Dendritic cell treated with granulocyte-macrophage colony-stimulating factor and Interleukin-4, amounts not matched to agents 40 ng/mL and 50 ng/mL, for 4 days (primary cell): Measurements from ENCODE around the gene ATG4B.
"Not testable (repeated sequence)": the region's sequence is repeated elsewhere in the genome, so short reads cannot be mapped to it uniquely, and the experiment has no call there.

Experiments used
- H3K27ac Mint-ChIP-seq: one replicate; pipeline ENCODE4 v1.8.0; 2022; ENCODE audit warnings: mild to moderate bottlenecking, mixed read lengths
- H3K27me3 Mint-ChIP-seq: one replicate; pipeline ENCODE4 v1.8.0; 2022; ENCODE audit warnings: mild to moderate bottlenecking, mixed read lengths
- H3K36me3 Mint-ChIP-seq: one replicate; pipeline ENCODE4 v1.8.0; 2022; ENCODE audit warnings: low read depth, mixed read lengths
- H3K4me1 Mint-ChIP-seq: one replicate; pipeline ENCODE4 v1.8.0; 2022; ENCODE audit warnings: low read depth, mixed read lengths
- H3K4me3 Mint-ChIP-seq: one replicate; pipeline ENCODE4 v1.8.0; 2022; ENCODE audit warnings: mild to moderate bottlenecking, moderate library complexity, mixed read lengths
- H3K9me3 Mint-ChIP-seq: one replicate; pipeline ENCODE4 v1.8.0; 2022; ENCODE audit warnings: mixed read lengths
- intact Hi-C: fragments of 100-400 bp; cut with micrococcal nuclease; formaldehyde crosslinking; loops from one replicate; pipeline ENCODE4 v1.15.0; 2022

ATG4B gene

DNA sequence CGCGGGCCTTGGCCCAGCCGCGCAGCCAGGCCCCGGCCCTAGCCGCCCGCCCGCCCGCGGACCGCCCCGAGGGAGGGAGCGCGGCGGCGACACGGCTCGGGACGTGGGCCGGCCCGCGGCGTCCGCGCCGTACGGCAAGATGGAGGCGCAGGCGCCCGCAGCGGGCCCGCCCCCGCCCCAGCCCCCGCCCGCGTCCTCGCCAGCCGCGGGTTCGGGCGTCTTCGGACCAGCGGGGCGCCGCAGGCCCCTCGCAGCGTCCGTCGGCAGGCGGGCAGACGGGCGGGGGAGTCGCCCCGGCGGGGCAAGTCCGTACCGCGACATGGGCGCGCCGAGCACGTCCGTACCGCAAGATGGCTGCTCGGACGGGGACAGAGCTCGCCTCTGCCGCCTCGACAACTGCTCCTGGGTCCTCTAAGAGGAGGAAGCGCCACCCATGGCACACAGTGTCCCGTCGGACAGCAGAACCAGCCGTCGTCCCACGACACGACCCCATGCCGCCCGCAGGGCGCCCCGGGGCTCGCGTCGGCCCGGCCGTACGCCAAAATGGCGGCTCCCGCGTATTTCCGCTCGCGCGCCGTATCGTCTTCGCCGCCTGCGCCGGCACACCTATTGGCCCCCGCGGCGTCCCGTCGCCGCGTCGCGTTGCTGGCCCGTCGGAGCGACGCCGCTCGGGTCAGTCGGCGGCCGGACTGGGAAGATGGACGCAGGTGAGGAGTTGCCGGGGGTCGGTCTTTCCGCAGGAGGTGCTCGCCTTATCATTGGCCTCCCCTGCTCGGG is at the start of gene ATG4B, which contains the start of gene THAP4:
TSS of gene ATG4B (plus strand) at position 676 of the 777 bp plus-strand sequence. CDS start at position 698, 22 bp downstream.
TSS of gene THAP4 (minus strand) at position 141 of the 777 bp plus-strand sequence. CDS start 141 bp downstream, outside the sequence.
- Mint-ChIP-seq H3K9me3 (no peaks in the 10 kb centered on the region), H3K4me3 (peak within 1 kb of the TSS; percentile 84), H3K27me3 (no peaks in the 10 kb centered on the region), H3K36me3 (peaks cover 51% of the 10 kb centered on the region), H3K4me1 (peaks cover 63% of the 10 kb centered on the region), H3K27ac (peak within 1 kb of the TSS; percentile 85)
- intact Hi-C loops = loop anchor here (2.0 to 10.0 kb wide), 3 partner anchors 20 to 282 kb away; partner anchors contain the start of genes DTYMK and FARP2

DNA sequence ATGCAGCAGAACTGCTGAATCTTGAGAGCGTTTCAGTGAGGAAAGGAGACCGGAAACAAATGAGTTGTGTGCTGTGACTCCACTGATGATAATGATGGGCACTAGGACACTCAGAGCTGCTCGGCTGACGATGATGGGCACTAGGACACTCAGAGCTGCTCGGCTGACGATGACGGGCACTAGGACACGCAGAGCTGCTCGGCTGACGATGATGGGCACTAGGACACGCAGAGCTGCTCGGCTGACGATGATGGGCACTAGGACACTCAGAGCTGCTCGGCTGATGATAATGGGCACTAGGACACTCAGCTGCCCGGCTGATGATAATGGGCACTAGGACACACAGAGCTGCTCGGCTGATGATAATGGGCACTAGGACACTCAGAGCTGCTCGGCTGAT is 47.6 kb upstream of the ATG4B start:
- not testable (repeated sequence) for H3K4me3 Mint-ChIP-seq, H3K27ac Mint-ChIP-seq, H3K4me1 Mint-ChIP-seq

GRCh38 chr2:241590496-241591455 is 46.7 kb upstream of the ATG4B start:
- H3K27me3 Mint-ChIP-seq, H3K36me3 Mint-ChIP-seq, H3K9me3 Mint-ChIP-seq, H3K27ac Mint-ChIP-seq, intact Hi-C loops, H3K4me3 Mint-ChIP-seq, H3K4me1 Mint-ChIP-seq: not testable (repeated sequence)

More for the DNA sequence above, 47.6 kb upstream of the ATG4B start:
- intact Hi-C loops, H3K27me3 Mint-ChIP-seq, H3K9me3 Mint-ChIP-seq, H3K36me3 Mint-ChIP-seq: not testable (repeated sequence)

DNA sequence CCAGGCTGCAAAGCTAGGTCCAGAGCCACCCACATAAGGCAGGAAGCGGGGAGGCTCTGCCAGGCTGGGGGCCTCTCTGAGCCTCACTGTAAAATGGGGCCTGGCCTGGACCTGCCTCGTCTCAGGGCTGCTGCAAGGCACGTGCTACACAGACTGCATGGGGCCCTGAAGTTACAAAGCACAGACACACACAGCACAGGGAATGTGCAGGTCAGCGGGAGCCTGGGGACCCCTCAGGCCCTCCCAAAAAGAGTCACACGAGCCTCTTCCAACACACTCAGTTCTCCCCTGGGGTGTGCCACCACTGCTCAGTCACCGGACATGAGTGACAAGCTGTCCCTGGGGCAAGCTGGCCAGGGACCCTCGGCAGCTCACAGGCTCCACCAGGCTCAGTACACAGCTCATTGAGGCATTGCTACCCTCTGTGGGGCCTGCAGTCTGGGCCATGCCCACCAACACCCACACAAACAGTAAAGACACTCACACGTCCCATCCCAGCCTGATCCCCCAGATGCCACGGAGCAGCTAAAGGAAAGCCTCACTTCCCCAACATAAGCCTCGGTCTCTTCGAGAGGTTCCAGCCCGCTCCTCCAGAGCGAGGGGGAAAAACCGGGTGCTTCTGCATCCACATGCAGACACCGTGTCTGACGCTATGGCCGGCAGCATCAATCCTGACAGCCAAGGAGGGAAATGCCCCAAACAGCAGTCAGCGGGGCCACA is 45.2 kb upstream of the ATG4B start:
- Mint-ChIP-seq H3K27ac (no peak overlapping the region), H3K36me3 (no peaks in the 10 kb centered on the region), H3K4me3 (no peak overlapping the region), H3K4me1 (no peaks in the 10 kb centered on the region), H3K27me3 (no peaks in the 10 kb centered on the region), H3K9me3 (no peaks in the 10 kb centered on the region)
- intact Hi-C loops = no loop called here

DNA sequence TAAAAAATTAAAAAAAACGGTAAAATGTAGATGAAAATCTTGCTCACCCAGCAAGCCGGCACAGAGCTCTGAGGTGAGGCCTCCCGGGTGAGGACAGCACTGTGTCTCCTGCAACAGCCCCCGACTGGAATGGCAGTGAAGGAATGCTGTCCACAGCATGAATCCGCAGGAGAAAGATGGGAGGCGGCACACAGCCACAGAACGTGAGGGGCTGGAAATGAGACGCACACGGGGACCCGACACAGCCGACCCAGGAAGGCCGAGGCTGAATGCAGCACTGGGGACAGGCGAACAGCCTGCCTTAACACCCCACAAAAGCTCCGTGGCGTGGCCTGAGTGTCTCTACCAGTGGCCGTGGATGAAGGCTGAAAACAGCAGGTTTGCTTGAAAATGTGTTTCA is 44.2 kb upstream of the ATG4B start:
- no peak overlapping the region for H3K4me3 Mint-ChIP-seq

GRCh38 chr2:241595600-241596140 is 41.8 kb upstream of the ATG4B start:
- Mint-ChIP-seq H3K9me3 (no peaks in the 10 kb centered on the region), H3K27me3 (no peaks in the 10 kb centered on the region), H3K27ac (no peak overlapping the region), H3K36me3 (no peaks in the 10 kb centered on the region), H3K4me1 (no peaks in the 10 kb centered on the region), H3K4me3 (no peak overlapping the region)
- intact Hi-C loops = no loop called here

More for the DNA sequence above, 44.2 kb upstream of the ATG4B start:
- Mint-ChIP-seq H3K27me3 (no peaks in the 10 kb centered on the region), H3K27ac (no peak overlapping the region), H3K4me1 (no peaks in the 10 kb centered on the region), H3K9me3 (no peaks in the 10 kb centered on the region), H3K36me3 (no peaks in the 10 kb centered on the region)
- intact Hi-C loops = no loop called here

DNA sequence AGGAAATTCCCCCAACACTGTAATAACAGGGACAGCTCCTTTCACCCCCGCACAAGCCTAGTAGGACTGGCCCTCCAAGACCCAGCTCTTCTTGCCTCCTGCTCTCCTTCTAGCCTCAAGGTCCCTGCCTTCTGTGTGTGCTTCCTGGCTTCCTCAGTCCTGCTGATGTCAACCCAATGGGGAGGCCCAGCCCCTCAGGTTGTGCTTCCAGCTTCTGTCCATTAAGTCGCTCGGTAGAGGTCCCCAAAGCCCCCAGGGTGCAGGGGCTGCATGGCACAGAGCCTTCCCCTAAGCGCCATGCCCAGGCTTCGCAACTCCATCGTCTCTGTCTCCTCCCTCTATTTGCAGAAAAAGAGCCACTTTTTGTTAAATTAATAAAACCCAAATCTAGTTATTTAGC is 39.9 kb upstream of the ATG4B start:
- H3K27me3 Mint-ChIP-seq = no peaks in the 10 kb centered on the region
- H3K36me3 Mint-ChIP-seq = no peaks in the 10 kb centered on the region
- intact Hi-C loops = no loop called here
- H3K9me3 Mint-ChIP-seq = no peaks in the 10 kb centered on the region
- no peak overlapping the region for H3K27ac Mint-ChIP-seq
- H3K4me3 Mint-ChIP-seq = no peak overlapping the region
- no peaks in the 10 kb centered on the region for H3K4me1 Mint-ChIP-seq

GRCh38 chr2:241598061-241598460 is 39.4 kb upstream of the ATG4B start:
- no peaks in the 10 kb centered on the region for H3K4me1 Mint-ChIP-seq
- H3K36me3 Mint-ChIP-seq = no peaks in the 10 kb centered on the region
- H3K9me3 Mint-ChIP-seq = no peaks in the 10 kb centered on the region
- intact Hi-C loops = no loop called here
- H3K4me3 Mint-ChIP-seq = no peak overlapping the region
- H3K27me3 Mint-ChIP-seq = no peaks in the 10 kb centered on the region
- no peak overlapping the region for H3K27ac Mint-ChIP-seq

DNA sequence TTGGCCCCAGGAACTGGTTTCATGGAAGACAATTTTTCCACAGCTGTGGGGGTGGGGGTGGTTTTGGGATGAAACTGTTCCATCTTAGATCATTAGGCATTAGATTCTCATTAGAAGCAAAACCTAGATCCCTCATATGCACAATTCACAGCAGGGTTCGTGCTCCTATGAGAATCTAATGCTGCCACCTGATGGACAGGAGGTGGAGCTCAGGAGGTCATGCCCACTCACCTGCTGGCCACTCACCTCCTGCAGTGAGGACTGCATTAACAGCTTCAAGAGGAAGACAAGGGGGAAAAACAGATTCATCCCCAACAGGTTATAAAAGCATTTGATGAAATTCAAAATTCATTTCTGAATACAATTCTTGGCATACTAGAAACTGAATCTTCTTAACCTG is 39.0 kb upstream of the ATG4B start:
- Mint-ChIP-seq H3K36me3 (no peaks in the 10 kb centered on the region), H3K4me3 (no peak overlapping the region), H3K9me3 (no peaks in the 10 kb centered on the region), H3K4me1 (no peaks in the 10 kb centered on the region), H3K27me3 (no peaks in the 10 kb centered on the region), H3K27ac (no peak overlapping the region)
- intact Hi-C loops = no loop called here

DNA sequence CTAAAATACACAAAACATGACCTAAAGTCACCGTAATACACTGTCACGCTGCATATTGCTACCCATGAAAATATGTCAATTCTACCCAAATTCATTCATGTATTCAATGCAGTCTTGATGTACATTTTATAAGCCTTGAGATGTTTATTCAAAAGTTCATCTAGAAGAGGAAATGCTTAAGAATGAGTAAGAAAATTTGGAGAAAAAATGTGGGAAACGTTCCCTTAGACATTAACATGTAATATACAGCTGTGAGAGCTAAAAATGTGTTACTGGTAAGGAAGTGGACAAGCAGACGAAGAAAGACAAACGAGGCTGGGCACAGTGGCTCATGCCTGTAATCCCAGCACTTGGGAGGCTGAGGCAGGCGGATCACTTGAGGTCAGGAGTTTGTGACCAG is 37.9 kb upstream of the ATG4B start:
- Mint-ChIP-seq H3K4me1 (no peaks in the 10 kb centered on the region), H3K27me3 (no peaks in the 10 kb centered on the region), H3K27ac (no peak overlapping the region), H3K4me3 (no peak overlapping the region), H3K36me3 (peaks cover 1% of the 10 kb centered on the region), H3K9me3 (no peaks in the 10 kb centered on the region)
- intact Hi-C loops = no loop called here

GRCh38 chr2:241601841-241602240 is 35.7 kb upstream of the ATG4B start:
- Mint-ChIP-seq H3K4me3 (no peak overlapping the region), H3K36me3 (peaks cover 24% of the 10 kb centered on the region), H3K27ac (no peak overlapping the region), H3K27me3 (no peaks in the 10 kb centered on the region), H3K4me1 (no peaks in the 10 kb centered on the region), H3K9me3 (no peaks in the 10 kb centered on the region)
- intact Hi-C loops = no loop called here

DNA sequence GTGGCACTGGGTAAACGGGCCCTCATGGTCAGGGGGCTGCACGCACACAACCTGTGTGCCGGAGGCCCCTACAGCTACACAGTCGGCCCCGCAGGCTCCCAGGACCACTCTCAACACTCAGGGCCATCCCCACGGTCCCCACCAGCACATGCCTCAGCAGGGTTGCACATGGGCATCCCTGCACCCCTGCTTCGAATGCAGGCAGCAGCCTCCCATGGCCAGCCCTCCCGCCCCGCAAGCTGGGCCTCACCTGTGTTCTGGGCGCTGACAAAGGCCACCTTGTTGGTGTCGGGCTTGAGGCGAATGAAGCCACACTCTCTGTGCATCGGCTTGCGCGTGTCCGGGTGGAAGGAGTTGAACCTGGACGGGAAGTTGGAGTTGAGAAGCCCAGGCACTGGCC is 34.8 kb upstream of the ATG4B start:
- Mint-ChIP-seq H3K27ac (no peak overlapping the region), H3K9me3 (no peaks in the 10 kb centered on the region), H3K27me3 (no peaks in the 10 kb centered on the region), H3K4me1 (no peaks in the 10 kb centered on the region), H3K36me3 (peaks cover 32% of the 10 kb centered on the region), H3K4me3 (no peak overlapping the region)
- intact Hi-C loops = no loop called here

- Mint-ChIP-seq H3K27ac (no peak overlapping the region), H3K4me1 (peaks cover 4% of the 10 kb centered on the region), H3K36me3 (peaks cover 42% of the 10 kb centered on the region), H3K4me3 (no peak overlapping the region), H3K27me3 (peaks cover under 1% of the 10 kb centered on the region), H3K9me3 (no peaks in the 10 kb centered on the region)
- intact Hi-C loops = no loop called here
Measured at GRCh38 chr2:241603686-241604085, 33.8 kb upstream of the ATG4B start.
